GM21367 (cell line): ENCODE results near the gene SLC8A1.

Experiments used
- ATAC-seq: cut with Tn5 transposase; IDR thresholded peaks from one replicate; pipeline ENCODE4 v1.9.1; 2021; ENCODE audit not compliant: unreplicated experiment

SLC8A1 gene

GRCh38 chr2:40204268-40204667, 247.6 kb downstream of the SLC8A1 start:
- ATAC-seq, result no peak

- no peak for ATAC-seq
Observed at GRCh38 chr2:40202798-40203400, 249.0 kb downstream of the SLC8A1 start.

GRCh38 chr2:40201425-40201824, 250.5 kb downstream of the SLC8A1 start:
- no peak for ATAC-seq

GRCh38 chr2:40200366-40200915, 251.4 kb downstream of the SLC8A1 start:
- no peak for ATAC-seq

- no peak for ATAC-seq
Observed at GRCh38 chr2:40199771-40200170, 252.1 kb downstream of the SLC8A1 start.

GRCh38 chr2:40197121-40197520, 254.8 kb downstream of the SLC8A1 start:
- ATAC-seq, result no peak

- no peak for ATAC-seq
Observed at GRCh38 chr2:40193670-40194026, 258.2 kb downstream of the SLC8A1 start.

- no peak for ATAC-seq
Observed at GRCh38 chr2:40192864-40193669, 258.8 kb downstream of the SLC8A1 start.

GRCh38 chr2:40190457-40190856, 261.4 kb downstream of the SLC8A1 start:
- ATAC-seq, result no peak

GRCh38 chr2:40189881-40190280, 262.0 kb downstream of the SLC8A1 start:
- ATAC-seq, result no peak

- ATAC-seq, result no peak
Observed at GRCh38 chr2:40187054-40187453, 264.8 kb downstream of the SLC8A1 start.

- no peak for ATAC-seq
Observed at GRCh38 chr2:40184551-40184950, 267.3 kb downstream of the SLC8A1 start.

GRCh38 chr2:40181855-40182254, 270.0 kb downstream of the SLC8A1 start:
- no peak for ATAC-seq

GRCh38 chr2:40179801-40180200, 272.1 kb downstream of the SLC8A1 start:
- no peak for ATAC-seq

- peak; percentile 78 for ATAC-seq
Observed at GRCh38 chr2:40178971-40179370, 272.9 kb downstream of the SLC8A1 start.

GRCh38 chr2:40178171-40178778, 273.6 kb downstream of the SLC8A1 start:
- peak; percentile 46 for ATAC-seq

- no peak for ATAC-seq
Observed at GRCh38 chr2:40177366-40177765, 274.5 kb downstream of the SLC8A1 start.

GRCh38 chr2:40173276-40173675, 278.6 kb downstream of the SLC8A1 start:
- no peak for ATAC-seq

- no peak for ATAC-seq
Observed at GRCh38 chr2:40169856-40170255, 282.0 kb downstream of the SLC8A1 start.

- ATAC-seq, result no peak
Observed at GRCh38 chr2:40169430-40169829, 282.5 kb downstream of the SLC8A1 start.

GRCh38 chr2:40168546-40168945, 283.3 kb downstream of the SLC8A1 start:
- peak; percentile 41 for ATAC-seq

- no peak for ATAC-seq
Observed at GRCh38 chr2:40168032-40168431, 283.9 kb downstream of the SLC8A1 start.
